Stimulated activated CD8-positive, alpha-beta memory T cell treated with anti-CD3 and anti-CD28 coated beads, Interleukin-7, amount 100 ng/mL, for 1 hour (primary cell): ENCODE data around the gene KCNJ5.

Experiments
- DNase-seq, 2 donors: peaks; one replicate each; pipeline ENCODE4 v3.0.0-alpha.2; 2020; ENCODE audit warnings: low read depth in 2 of 2

The KCNJ5 gene

GRCh38 chr11:128890543-128891368, at the start of gene KCNJ5:
KCNJ5 (plus strand) TSS chr11:128891356; CDS start chr11:128911274, 19,918 bp downstream.
- DNase-seq, result no peak

- no peak for DNase-seq
Observed at GRCh38 chr11:128841461-128842072, 49.6 kb upstream of the KCNJ5 start.

DNA sequence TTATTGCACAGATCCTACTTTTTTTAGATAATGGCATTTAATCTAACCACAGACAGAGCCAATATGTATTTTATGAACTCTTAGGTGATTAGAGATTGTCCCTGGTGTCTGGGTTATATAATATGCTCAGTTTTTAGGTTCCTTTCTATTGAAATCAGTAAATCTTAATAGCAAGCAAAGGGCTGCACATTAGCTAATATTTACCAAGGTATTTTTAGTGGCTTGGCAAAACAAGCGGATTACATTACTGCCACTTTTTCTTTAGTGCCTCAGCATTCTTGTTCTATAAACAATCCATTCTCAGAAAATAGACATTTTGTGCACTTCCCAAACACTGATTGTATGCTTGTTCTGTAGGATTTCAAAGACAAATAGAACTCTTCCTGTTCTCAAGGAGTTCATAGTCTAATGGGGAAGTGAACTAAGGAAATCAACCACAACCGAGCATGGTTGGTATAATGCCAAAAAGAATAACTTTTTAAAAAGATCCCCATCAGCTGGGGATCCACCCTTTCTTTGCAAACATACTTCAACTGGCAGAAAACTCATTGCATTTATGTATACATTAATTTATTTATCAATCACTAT, 47.9 kb upstream of the KCNJ5 start:
- DNase-seq, result no peak

- no peak for DNase-seq
Observed at GRCh38 chr11:128845334-128845780, 45.8 kb upstream of the KCNJ5 start.

- no peak for DNase-seq
Observed at GRCh38 chr11:128846985-128847384, 44.2 kb upstream of the KCNJ5 start.

DNA sequence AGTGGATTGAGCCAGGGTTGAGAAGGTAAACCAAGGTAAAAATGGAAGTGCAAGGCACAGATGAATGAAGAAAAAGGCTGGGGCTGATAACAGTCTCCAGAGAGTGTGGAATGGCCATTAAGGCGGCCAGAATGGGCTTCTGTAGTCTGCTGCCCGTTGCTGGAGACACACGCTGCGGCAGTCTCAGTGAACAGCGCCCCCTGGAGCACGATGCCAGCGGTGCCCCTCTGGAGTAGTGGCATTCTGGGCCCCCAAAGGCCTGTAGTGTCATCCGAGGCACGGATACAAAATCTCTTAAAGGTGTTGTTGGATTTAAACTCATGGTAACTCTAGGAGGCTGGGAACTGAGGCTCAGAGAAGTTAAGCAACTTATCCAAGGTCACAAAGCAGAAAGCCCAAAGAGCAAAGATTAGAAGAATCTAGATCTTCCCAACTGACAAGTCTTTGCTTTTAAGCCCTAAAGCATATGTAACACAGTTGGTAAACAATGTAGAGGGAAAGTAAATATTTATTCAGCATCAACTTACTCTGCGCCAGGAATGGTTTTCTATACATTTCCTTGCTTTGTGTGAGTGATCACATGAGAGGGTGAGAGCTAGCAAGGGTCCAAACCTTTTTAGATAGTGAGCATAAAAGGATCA, 42.2 kb upstream of the KCNJ5 start:
- peak; percentile 28 to 60 for DNase-seq

- DNase-seq, result no peak
Observed at GRCh38 chr11:128852327-128853023, 38.7 kb upstream of the KCNJ5 start.

DNA sequence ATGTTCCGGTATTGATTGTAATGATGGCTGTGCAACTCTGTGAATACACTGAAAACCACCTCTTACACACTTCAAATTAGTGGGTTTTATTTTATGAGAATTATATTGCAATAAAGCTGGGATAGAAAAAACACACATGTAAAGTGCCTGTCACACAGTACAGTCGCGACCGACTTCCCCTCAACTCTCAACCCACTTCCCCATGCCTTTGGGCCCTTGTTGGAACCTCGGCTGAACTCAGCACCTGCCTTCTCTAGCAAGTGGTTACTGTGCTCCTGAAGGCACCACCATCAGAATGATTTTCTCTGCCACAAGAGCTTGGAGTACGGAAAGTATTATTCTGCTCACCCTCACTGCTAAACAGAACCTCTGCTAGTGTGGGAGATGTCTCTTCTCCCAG, 37.6 kb upstream of the KCNJ5 start:
- no peak for DNase-seq

- no peak for DNase-seq
Observed at GRCh38 chr11:128854841-128855240, 36.3 kb upstream of the KCNJ5 start.

DNA sequence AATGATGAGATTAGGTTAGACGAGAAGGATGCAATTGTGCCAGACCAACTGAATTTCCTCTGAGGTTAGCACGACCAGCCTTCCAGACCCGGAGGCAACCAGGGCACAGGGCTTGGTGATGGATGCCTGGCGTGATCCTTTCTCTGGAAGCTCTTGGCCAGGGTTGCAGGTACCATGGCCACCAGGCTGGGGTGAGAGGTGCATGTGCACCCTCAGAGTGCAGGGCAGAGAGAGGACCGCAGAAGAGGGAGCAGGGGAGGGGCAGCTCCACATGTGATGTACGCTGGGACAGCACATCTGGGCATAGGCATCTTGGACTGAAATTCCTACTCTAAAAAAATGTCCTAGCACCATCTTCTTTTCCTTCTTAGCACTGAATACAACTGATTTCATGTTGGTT, 34.9 kb upstream of the KCNJ5 start:
- DNase-seq, result no peak

GRCh38 chr11:128857341-128857740, 33.8 kb upstream of the KCNJ5 start:
- no peak for DNase-seq

- peak; percentile 39 to 62 for DNase-seq
Observed at GRCh38 chr11:128859563-128860441, 31.4 kb upstream of the KCNJ5 start.

GRCh38 chr11:128860571-128861361, 30.4 kb upstream of the KCNJ5 start:
- DNase-seq, result no peak

DNA sequence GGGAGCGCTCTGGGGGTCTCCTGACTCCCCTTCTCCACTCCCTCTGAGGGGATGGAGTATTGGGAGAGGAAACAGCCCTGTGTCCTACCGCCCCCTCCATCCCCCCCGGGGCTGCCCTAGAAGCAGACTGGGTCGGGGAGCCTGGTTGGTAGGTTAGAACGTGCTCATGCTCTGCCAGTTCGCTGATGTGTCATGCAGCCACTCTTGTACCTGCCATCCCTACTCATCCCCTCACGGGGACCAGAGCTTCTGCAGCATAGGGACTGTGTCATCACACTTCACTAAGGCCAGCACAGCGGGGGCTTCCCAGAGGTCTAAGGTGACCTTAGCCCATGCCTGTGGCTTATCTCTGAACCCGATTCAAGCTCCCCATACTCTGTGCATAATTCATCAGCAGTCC, 28.8 kb upstream of the KCNJ5 start:
- DNase-seq, result no peak

GRCh38 chr11:128862908-128863660, 28.1 kb upstream of the KCNJ5 start:
- no peak for DNase-seq

DNA sequence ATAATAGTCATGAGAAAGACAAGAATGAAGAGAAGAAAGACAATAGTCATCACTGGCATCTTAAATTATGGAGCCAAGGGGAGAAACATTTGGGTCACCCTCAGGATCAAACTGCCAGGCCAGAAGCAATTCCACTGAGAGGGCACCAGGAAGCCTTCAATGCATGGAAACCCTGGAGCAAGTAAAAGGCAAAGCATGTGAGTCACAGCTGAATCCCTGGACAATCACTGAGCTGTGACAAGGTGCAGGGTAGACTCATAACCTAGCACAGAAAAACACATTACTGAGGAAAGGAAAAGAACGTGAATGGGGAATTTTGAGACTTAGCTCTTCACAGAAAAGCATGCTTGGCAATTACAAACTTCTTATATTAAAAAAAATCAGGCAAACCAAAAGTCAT, 25.7 kb upstream of the KCNJ5 start:
- no peak for DNase-seq

- no peak for DNase-seq
Observed at GRCh38 chr11:128867277-128867676, 23.9 kb upstream of the KCNJ5 start, which contains the start of gene KCNJ1. KCNJ1 (minus strand) TSS chr11:128867296; CDS start chr11:128840243, 27,053 bp downstream.

DNA sequence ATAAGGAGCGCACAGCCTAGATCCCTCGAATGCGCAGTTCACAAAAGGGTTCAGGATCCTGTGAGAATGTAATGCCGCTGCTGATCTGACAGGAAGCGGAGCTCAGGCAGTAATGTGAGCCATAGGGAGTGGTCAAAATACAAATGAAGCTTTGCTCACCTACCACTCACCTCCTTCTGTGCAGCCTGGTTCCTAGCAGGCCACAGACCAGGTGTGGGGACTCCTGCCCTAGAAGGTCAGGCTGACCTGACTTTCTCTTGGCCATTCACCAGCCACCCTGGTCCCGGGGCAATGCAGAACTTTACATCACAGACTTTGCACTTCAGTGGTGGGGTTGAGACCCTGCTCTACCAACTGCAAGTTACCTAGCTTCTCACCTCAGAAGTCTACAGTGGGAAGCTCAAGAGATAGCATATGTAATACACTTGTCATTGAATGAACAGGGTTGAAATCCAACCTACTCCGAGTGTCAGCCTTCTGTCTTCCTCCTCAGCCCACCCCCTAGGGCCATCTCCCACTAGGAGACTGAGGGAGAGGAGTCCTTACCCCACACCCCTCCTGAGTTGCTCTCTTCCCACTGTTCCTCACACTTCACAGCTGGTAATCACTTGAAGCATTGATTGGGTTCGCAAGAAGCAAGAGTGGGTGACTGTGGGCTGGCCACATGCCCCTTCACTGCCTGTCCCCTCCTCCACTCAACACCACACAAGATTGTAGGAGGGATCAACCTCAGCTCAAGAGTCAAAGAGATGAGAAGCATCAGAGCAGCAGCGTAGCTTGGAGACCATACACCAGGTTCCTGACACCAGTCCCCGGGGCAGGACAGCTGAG, 22.1 kb upstream of the KCNJ5 start:
- DNase-seq, result no peak
